ENCODE data around the gene LRFN2.

GRCh38 chr6:40611434-40611833, 24.3 kb upstream of the LRFN2 start:
- TF ChIP-seq CTCF (IDR thresholded peaks at IDR 0.05) (no peak), EZH2 (IDR thresholded peaks at IDR 0.05; ENCODE audit: borderline replicate concordance, insufficient read depth, low read depth, low read length, poor library complexity, severe bottlenecking) (no peak)
